ENCODE measurements around the gene AKAP13. TPM values are rescaled to one million over a fixed set of nuclear protein-coding genes. Genes with fewer than 3 reads are reported as not detected.

The AKAP13 gene
- polyA plus RNA-seq, 1 donor from 2014 or later = 10.0 TPM

DNA sequence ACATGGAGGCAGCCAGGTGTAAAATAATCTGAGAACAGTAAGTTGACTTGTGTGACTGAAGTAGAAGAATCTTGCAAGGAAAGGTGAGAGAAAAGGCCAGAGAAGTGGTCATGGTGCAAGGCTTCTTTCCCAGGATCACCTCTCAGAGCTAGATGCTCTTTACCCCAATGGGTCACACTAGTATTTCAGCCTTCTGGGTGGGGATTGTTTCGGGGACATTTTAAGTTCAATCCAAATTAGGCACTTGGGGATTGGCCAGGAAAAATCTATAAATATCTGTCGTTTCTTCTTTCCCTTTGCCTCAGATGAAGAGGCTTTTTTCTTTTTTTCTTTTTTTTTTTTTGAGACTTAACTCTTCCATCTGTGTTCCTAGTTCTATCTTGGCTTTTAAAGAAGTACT, 226.3 kb downstream of the AKAP13 start:
- H2AFZ ChIP-seq (ENCODE audit: low read depth, low read length) = no peak overlapping the region
- no peaks in the 10 kb centered on the region for H3K9me3 ChIP-seq (ENCODE audit: low read length)
- H3K4me3 ChIP-seq (ENCODE audit: low read length) = no peak overlapping the region
- H3F3A ChIP-seq (ENCODE audit: insufficient read depth, low read length, poor library complexity, severe bottlenecking) = no peaks in the 10 kb centered on the region
- no peaks in the 10 kb centered on the region for H3K79me2 ChIP-seq (replicated peaks; ENCODE audit: insufficient read depth, low read length)
- H3K9me2 ChIP-seq (ENCODE audit: insufficient read depth, low read length) = no peaks in the 10 kb centered on the region
- no peak overlapping the region for H3K9ac ChIP-seq (ENCODE audit: low read length)
- no peak overlapping the region for H3K27ac ChIP-seq (ENCODE audit: low read length)
- no peak overlapping the region for H3K4me2 ChIP-seq (ENCODE audit: low read length)
- H3K27me3 ChIP-seq (ENCODE audit: insufficient read depth, low read depth, low read length) = no peaks in the 10 kb centered on the region
- no peaks in the 10 kb centered on the region for H4K20me1 ChIP-seq (ENCODE audit: insufficient read depth)
- H3K36me3 ChIP-seq (ENCODE audit: insufficient read depth, low read length) = no peaks in the 10 kb centered on the region
- no peak for TF ChIP-seq POLR2AphosphoS5 (IDR thresholded peaks at IDR 0.05)
- TF ChIP-seq SMC3 (conservative IDR thresholded peaks at IDR 0.05; ENCODE audit: poor library complexity) = no peak
- TF ChIP-seq MXI1 (conservative IDR thresholded peaks at IDR 0.05; ENCODE audit: poor library complexity, severe bottlenecking) = no peak
- TF ChIP-seq EZH2 (IDR thresholded peaks at IDR 0.05; ENCODE audit: borderline replicate concordance, insufficient read depth, low read length, poor library complexity, severe bottlenecking) = no peak
- TF ChIP-seq TAF1 (IDR thresholded peaks at IDR 0.05; ENCODE audit: low read depth) = no peak
- no peak for TF ChIP-seq REST (IDR thresholded peaks at IDR 0.05; ENCODE audit: borderline replicate concordance)

GRCh38 chr15:85607141-85607806, 226.9 kb downstream of the AKAP13 start:
- no peak for TF ChIP-seq EP300 (conservative IDR thresholded peaks at IDR 0.05; ENCODE audit: poor library complexity, severe bottlenecking)
- no peaks in the 10 kb centered on the region for H3K36me3 ChIP-seq (ENCODE audit: insufficient read depth, low read length)
- H3K27me3 ChIP-seq (ENCODE audit: insufficient read depth, low read depth, low read length) = no peaks in the 10 kb centered on the region
- no peak overlapping the region for H3K4me3 ChIP-seq (ENCODE audit: low read length)
- H3K79me2 ChIP-seq (replicated peaks; ENCODE audit: insufficient read depth, low read length) = no peaks in the 10 kb centered on the region
- H3K27ac ChIP-seq (ENCODE audit: low read length) = no peak overlapping the region
- H3K4me2 ChIP-seq (ENCODE audit: low read length) = no peak overlapping the region
- no peaks in the 10 kb centered on the region for H3K9me3 ChIP-seq (ENCODE audit: low read length)
- H3K9me2 ChIP-seq (ENCODE audit: insufficient read depth, low read length) = no peaks in the 10 kb centered on the region
- H2AFZ ChIP-seq (ENCODE audit: low read depth, low read length) = no peak overlapping the region
- no peak overlapping the region for H3K9ac ChIP-seq (ENCODE audit: low read length)
- H3F3A ChIP-seq (ENCODE audit: insufficient read depth, low read length, poor library complexity, severe bottlenecking) = no peaks in the 10 kb centered on the region
- no peaks in the 10 kb centered on the region for H4K20me1 ChIP-seq (ENCODE audit: insufficient read depth)

DNA sequence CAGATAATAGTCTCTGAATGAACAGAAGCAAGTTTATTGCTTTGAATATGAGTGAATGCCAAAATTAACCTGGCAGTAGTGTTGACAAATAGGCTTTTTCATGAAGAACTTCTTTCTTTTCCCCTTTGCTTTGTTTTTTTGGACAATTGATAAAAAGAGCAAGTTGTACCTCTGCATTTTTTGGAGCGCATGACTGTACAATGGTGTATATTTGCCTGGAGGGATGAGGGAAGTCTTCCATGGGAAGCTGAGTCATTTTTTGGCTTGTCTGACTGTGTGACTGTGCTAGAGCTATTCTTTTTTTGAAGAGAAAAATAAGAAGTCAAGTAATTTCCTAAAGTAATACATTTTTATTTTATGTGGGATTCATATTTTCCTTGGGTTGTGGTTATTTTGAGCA, 227.4 kb downstream of the AKAP13 start:
- no peaks in the 10 kb centered on the region for H3K79me2 ChIP-seq (replicated peaks; ENCODE audit: insufficient read depth, low read length)

More for the DNA sequence above, 227.4 kb downstream of the AKAP13 start:
- Histone ChIP-seq H3K9me2 (ENCODE audit: insufficient read depth, low read length) (no peaks in the 10 kb centered on the region), H3K9ac (ENCODE audit: low read length) (no peak overlapping the region), H3K36me3 (ENCODE audit: insufficient read depth, low read length) (no peaks in the 10 kb centered on the region), H3K9me3 (ENCODE audit: low read length) (no peaks in the 10 kb centered on the region), H2AFZ (ENCODE audit: low read depth, low read length) (no peak overlapping the region), H3K4me2 (ENCODE audit: low read length) (no peak overlapping the region), H3K27ac (ENCODE audit: low read length) (no peak overlapping the region), H3K27me3 (ENCODE audit: insufficient read depth, low read depth, low read length) (no peaks in the 10 kb centered on the region), H3K4me3 (ENCODE audit: low read length) (no peak overlapping the region), H3F3A (ENCODE audit: insufficient read depth, low read length, poor library complexity, severe bottlenecking) (no peaks in the 10 kb centered on the region), H4K20me1 (ENCODE audit: insufficient read depth) (no peaks in the 10 kb centered on the region)
- TF ChIP-seq CTCF (IDR thresholded peaks at IDR 0.05; ENCODE audit: poor library complexity, severe bottlenecking) (no peak), REST (IDR thresholded peaks at IDR 0.05; ENCODE audit: borderline replicate concordance) (no peak), TAF1 (IDR thresholded peaks at IDR 0.05; ENCODE audit: low read depth) (no peak), RAD21 (conservative IDR thresholded peaks at IDR 0.05) (no peak), SMC3 (conservative IDR thresholded peaks at IDR 0.05; ENCODE audit: poor library complexity) (no peak), POLR2AphosphoS5 (IDR thresholded peaks at IDR 0.05) (no peak), EP300 (conservative IDR thresholded peaks at IDR 0.05; ENCODE audit: poor library complexity, severe bottlenecking) (no peak), EZH2 (IDR thresholded peaks at IDR 0.05; ENCODE audit: borderline replicate concordance, insufficient read depth, low read length, poor library complexity, severe bottlenecking) (no peak), MXI1 (conservative IDR thresholded peaks at IDR 0.05; ENCODE audit: poor library complexity, severe bottlenecking) (no peak)

All from neural cell (in vitro differentiated cells).